ENCODE measurements around the gene CFP.

CFP gene

DNA sequence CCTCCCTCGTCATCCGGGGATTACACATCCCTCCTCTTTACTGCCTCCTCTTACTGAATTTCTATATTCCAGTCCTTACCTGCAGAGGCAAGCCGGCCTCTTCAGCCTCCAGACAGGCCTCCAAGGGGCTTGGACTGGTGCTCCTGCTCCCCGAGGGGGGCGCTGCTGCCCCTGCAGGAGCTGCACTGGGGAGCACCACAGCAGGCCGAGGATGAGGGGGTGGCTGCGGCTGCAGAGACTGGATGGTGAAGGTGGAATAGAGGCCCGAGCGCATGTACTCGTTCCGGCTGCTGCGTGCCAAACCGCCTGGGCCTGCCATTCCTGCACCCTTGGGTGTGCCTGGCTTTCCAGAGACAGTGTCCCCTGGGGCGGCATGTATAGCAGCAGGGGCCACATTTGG is 9.1 kb upstream of the CFP start:
- no peak for DNase-seq (ENCODE audit: low spot score)

- DNase-seq (ENCODE audit: low spot score): no peak
These were observed 7.9 kb upstream of the CFP start for GRCh38 chrX:47637546-47638195.

DNA sequence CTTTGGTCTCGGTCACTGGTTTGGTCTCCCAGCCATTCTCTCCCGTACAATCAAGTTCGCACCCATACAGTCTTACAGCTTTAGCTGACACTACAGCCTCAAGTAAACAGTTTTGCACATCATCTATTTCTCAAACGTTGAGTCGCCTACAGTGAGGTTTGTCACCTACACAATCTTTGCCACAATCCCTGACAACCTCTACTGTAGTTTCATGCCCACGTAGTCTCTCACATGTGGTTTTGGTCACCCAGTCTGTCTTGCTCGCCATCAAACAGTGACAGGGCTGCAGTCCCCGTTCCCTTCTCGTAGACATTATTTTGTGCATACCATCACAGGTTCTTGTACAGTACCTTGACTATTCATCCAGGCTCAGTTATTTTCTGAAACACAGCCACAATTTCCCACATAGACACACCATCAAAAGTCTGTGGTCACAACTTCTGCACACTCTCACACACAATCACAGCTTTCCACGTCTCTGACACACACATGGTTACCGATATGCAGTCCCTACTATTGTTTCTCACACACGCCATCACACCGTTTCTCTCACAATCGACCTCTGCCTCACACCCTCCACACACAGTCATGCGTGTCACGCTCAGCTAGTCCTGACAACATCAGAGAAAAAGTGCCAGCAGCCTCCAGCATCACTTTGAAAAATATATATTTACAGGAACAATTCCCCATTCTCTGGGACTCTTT is 5.3 kb upstream of the CFP start:
- DNase-seq (ENCODE audit: low spot score): no peak

GRCh38 chrX:47633689-47634590 is 4.2 kb upstream of the CFP start:
- DNase-seq (ENCODE audit: low spot score): no peak

DNA sequence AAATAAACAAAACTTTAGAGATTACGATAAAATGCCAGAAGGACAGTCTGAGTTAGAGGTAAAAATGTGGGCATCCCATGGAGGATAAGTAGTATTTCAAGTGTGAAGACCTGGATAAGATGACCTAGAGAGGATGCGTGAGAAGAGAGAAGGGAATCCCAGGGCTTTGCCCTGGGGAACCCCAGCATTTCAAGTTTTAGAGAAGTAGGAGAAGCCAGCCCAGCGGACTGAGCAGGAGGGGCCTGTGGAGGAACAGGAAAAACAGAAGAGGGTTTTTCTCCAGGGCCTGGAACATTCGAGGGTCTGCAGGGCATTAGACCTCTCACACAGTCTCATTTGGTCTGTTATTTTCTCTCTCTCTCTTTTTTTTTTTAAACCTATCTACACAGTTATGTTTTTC is 2.9 kb upstream of the CFP start:
- no peak for DNase-seq (ENCODE audit: low spot score)

DNA sequence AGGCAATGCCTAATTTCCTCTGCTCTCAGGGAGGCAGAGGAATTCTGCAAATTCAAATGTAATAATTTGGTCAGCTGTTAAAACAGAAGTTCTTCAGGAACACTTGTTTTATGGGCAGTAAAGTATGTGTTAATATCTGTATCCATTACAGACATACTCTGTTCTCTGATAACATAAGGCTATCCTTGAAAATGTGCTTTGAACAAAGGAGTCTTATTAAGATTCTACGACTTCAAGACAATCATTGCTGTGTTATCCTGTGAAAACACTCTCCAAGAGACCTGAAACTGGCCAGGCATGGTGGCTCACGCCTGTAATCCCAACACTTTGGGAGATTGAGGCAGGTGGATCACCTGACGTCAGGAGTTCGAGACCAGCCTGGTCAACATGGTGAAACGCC is 1.9 kb upstream of the CFP start:
- no peak for DNase-seq (ENCODE audit: low spot score)

- no peak for DNase-seq (ENCODE audit: low spot score)
These were observed 748 bp downstream of the CFP start for GRCh38 chrX:47628982-47629381.

GRCh38 chrX:47625365-47625764 is 4.4 kb downstream of the CFP start:
- DNase-seq (ENCODE audit: low spot score): no peak

DNA sequence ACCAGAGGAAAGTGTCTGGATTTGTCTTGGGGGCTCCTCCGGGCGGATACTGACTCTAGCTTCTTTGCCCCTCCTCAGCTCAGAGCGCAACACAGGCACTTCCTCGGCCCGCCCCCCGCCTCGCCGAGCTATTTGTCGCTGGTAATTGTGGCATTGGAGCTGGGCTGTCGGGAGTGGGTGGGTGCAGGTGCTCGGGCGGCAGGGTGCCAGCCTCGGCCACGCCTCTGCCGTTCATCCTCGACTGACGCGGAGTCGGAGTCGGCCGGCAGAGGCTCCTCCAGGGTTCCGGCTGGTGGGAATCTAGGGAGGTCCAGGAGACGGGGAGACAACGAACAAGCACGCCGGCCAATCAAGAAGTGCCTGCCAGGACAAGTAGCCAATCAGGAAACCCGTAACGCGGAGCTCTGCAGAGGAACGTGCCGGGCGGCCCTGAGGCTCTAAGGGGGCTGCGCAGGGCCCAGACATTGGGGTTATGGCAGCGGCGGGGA is 6.1 kb downstream of the CFP start:
- DNase-seq (ENCODE audit: low spot score): peak; percentile 89

- no peak for DNase-seq (ENCODE audit: low spot score)
These were observed 7.9 kb downstream of the CFP start for GRCh38 chrX:47621851-47622250.

DNA sequence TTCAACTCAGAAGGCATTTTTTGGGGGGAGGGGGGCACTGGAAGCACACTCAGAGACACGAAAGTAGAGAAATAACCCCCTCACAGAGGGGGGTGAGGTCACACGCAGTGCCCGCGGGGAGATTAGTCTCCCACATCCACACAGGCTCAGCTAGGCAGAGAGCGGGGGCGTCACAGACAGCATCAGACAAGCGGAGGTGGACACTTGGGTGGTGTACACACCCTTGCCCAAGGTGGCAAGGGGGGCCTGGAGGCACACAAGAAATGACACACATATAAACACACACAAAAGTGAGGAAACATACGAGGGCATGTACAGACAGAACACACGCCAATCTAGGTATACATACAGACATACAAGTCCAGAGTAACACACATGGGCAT is 9.4 kb downstream of the CFP start:
- DNase-seq (ENCODE audit: low spot score): no peak

DNA sequence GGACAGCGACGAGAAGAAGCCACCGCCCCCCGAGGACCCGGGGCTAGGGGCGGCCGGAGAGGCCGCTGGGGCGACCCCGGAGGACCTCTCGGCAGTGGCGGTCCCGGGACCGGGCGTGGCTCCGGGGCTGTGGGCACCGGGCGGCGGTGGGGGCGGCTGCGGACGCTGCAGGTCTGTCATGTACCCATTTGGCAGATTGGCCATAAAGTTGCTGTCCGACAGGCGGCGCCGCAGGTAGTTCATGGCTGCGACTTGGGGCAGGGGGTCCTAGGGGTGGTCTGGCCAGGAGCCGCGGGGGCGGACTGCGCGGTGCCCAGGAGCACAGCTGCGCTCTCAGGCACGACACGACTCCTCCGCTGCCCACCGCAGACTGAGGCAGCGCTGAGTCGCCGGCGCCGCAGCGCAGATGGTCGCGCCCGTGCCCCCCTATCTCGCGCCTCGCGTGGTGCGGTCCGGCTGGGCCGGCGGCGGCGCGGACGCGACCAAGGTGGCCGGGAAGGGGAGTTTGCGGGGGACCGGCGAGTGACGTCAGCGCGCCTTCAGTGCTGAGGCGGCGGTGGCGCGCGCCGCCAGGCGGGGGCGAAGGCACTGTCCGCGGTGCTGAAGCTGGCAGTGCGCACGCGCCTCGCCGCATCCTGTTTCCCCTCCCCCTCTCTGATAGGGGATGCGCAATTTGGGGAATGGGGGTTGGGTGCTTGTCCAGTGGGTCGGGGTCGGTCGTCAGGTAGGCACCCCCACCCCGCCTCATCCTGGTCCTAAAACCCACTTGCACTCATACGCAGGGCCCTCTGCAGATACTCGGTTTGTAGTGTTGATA is 10.0 kb downstream of the CFP start, which contains the start of gene SYN1:
SYN1 (minus strand) TSS at position 372 of the 817 bp plus-strand sequence; CDS start at position 243, 129 bp downstream.
- peak; percentile 82 for DNase-seq (ENCODE audit: low spot score)

DNA sequence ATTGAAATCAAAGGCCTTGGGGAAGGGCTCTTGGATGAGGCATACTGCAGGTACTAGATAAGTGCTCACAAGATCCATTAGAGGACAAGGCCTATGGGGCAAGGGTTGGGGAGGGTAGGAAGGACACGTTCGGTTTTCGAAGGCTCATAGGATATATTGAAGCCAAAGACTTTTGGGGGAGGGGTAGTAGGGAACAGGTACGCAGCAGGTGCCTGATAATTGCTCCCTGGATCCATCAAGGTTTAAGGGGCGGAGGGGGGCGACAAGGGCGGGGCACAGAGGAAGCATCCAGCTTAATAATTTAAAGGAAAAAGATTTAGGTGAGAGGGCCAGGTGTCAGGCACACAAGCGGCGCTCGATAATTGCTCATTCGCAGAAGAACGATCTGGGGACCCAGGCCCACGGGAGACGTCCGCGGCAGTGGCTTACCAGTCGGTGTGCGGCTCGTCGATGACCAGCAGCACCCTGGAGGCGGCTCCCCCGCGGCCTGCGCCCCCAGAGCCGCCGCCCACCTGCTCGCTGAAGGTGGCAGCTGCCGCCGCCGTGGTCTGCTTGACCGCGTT is 10.7 kb downstream of the CFP start:
- DNase-seq (ENCODE audit: low spot score): no peak

DNA sequence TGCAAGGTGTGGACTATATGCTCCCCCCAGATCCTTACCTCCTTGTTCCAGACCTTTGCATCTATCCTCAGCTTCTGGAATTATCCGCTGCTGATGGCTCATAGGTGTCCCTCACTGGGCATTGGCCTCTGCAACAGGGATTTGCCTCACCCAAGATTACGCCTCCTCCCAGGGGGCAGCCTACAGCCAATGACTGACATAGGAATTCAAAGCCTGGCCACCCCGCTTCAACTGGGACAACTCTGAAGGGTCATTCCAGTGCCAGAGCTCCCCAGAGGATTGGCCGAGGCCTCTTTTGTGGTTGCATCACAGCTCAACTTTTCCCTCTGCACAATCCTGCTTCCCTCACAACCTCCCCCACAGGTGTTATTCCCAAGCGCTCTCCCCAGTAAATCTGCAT is 15.1 kb downstream of the CFP start:
- DNase-seq (ENCODE audit: low spot score): no peak

DNA sequence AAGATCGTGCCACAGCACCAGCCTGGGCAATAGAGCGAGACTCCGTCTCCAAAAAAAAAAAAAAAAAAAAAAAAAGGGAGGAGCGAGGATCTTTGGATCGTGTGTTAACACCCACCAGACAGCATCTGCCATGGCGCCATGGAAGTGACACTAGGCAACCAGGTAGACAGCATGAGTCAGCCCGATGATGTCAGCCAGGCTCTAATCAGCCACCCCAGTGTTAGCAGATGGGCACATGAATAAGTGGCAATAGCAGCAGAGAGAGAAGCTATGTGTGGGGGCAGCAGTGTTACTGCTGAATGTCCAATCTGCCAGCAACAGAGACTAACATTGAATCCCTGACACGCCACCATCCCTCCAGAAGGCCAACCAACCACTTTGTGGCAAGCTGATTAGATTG is 16.6 kb downstream of the CFP start:
- DNase-seq (ENCODE audit: low spot score): no peak

DNA sequence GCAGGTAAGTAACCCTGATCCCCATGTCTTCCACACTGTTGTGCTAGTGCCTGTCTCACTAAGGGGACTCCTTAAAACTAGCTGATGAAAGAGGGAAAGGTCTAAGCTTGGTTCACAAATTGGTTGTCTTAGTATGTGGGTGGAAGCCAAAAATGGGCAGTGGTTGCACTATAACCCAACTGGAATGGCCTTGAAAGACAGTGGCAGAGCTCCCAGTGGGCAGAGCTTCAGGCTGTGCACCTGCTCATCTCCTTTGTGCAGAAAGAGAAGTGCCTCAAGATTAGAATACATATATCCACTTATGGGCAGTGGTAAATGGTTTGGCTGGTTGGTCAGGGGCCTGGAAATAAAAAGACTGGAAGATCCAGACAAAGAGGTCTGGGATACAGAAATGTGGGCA is 17.3 kb downstream of the CFP start:
- DNase-seq (ENCODE audit: low spot score): no peak

DNA sequence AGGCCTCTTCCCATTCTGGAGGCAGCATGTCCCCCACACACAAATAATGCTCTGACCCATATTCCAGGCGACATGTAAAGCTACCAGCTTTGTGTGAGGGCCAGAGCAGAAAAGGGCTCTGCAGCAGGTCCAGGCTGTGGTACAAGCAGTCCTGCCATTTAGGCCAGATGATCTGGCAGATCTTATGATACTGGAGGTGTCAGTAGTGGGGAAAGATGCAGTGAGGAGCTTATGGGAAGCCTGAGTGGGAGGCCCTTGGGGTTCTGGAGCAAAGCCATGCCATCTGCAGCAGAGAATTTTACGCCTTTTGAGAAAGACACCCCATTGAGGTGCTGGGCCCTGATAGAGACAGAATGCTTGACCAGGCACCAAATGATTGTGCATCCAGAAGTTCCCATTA is 17.8 kb downstream of the CFP start:
- no peak for DNase-seq (ENCODE audit: low spot score)

DNA sequence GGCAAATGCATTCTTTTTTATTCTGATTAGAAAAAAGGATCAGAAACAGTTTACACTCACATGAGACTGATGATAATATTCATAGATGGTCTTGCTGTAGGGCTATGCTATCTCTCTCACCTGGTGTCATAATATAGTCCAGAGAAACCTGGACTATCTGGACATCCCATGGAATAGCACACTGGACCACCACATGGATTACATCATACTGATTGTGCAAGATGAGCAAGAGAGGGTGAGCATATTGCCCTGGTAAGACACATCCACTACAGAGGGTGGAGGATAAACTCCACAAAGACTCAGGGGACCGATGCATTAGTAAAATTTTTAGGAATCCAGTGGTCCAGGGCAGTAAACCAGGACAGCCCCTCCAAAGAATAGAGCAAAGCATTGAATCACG is 18.2 kb downstream of the CFP start:
- DNase-seq (ENCODE audit: low spot score): no peak

DNA sequence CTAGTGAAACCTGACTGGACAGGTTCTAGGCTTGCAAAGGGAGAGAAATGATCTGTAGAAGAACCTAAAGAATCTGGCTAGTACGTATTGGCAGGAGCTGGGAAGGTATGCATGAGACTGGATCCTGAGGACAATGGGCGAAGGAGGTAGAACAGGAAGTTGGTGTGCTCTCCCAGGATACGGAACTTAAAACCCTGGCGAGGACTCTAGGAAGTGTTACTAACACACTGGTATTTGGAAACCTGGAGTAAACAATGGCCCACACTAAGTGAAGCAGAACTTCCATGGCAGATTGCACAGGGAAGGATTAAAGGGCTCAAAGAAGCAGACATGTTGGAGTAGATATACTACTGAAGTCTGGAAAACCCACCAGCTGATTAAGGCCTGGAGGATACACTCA is 19.2 kb downstream of the CFP start:
- DNase-seq (ENCODE audit: low spot score): no peak

- DNase-seq (ENCODE audit: low spot score): no peak
These were observed 21.5 kb downstream of the CFP start for GRCh38 chrX:47608130-47608810.

DNA sequence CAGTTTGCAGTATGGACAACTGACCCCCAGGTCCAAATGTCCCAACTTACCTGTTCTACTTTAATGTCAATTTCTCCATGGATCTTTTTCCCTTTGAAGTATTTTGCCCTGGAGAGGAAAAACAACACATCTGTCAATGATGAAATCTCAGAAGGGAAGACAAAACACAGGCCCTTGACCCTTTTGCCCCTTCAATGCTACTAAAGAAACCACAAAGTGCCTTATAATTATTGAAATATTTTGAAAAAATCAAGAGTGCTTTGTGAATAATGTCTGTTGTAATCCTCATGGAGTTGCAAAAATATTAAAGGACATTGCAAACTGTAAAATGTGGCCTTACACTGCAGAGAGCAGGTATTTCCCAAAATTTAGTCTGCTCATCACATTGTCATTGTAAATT is 22.6 kb downstream of the CFP start:
- no peak for DNase-seq (ENCODE audit: low spot score)
